ENCODE results near the gene PTPRN2.

The PTPRN2 gene

DNA sequence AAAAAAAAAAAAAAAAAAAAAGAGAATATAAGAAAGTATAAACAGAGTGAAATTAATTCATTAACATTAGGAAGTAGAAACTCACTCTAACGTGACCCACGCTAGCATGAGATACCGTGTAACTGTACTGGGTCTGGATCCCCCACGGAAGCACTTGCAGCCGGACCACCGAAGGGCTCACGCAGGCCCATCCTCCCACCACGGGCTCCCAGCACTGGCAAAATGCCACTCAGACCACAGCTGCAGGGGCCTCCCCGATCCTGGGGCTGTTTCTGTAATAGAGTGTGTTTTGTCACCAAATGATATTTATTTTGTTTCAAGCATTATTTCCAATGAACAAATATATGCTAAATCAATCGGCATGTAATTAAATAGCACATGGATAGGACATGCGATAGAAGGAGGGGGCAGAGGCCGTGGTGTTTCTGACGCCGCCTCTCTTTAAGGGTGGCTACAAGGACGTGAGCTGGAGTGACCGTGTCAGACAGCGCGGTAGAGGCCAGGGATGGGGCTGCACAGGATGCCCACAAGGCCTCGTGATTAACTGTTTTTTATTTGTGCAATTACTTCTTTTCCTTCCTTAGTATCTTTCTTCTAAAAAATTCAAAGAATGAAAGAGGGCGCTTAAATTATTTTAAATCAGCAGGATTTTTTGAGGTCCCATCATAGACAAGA is 568.5 kb downstream of the PTPRN2 start:
- no peak overlapping the region for H3K4me3 ChIP-seq (ENCODE audit: low read depth, low read length)
- TF ChIP-seq, protein P1, sequence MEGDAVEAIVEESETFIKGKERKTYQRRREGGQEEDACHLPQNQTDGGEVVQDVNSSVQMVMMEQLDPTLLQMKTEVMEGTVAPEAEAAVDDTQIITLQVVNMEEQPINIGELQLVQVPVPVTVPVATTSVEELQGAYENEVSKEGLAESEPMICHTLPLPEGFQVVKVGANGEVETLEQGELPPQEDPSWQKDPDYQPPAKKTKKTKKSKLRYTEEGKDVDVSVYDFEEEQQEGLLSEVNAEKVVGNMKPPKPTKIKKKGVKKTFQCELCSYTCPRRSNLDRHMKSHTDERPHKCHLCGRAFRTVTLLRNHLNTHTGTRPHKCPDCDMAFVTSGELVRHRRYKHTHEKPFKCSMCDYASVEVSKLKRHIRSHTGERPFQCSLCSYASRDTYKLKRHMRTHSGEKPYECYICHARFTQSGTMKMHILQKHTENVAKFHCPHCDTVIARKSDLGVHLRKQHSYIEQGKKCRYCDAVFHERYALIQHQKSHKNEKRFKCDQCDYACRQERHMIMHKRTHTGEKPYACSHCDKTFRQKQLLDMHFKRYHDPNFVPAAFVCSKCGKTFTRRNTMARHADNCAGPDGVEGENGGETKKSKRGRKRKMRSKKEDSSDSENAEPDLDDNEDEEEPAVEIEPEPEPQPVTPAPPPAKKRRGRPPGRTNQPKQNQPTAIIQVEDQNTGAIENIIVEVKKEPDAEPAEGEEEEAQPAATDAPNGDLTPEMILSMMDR (IDR thresholded peaks at IDR 0.05; ENCODE audit: low read depth, low read length) = no peak

DNA sequence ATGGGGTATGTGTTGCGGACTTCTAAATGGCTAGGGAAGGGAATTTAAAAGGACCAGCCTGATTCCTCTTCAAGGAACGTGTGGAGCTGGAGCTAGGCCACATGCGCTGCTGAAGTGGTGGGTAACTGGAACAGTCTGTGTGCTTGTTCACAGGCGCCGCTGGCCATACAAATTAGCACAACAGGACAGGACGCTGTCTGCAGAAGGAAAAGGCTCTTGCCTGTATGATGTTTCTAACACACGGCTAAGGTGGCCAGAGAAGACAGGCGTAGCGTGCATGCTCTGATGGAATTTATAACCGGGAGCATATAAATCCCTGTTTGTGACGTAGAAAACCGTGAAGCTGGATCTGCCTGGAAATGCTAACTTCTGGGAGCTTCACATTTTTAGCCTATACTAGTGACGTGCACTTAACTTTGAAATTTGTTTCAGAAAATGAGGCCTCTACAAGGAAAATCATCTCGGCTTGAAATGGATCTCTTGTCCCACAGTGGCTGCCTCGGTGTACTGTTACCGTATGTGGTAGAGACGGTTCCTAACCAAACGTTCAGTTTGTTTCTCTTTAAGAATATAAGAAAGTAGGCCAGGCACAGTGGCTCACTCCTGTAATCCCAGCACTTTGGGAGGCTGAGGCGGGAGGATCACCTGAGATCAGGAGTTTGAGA is 569.4 kb downstream of the PTPRN2 start:
- no peak overlapping the region for H3K4me3 ChIP-seq (ENCODE audit: low read depth, low read length)
- TF ChIP-seq, protein P1 (IDR thresholded peaks at IDR 0.05; ENCODE audit: low read depth, low read length) = no peak

DNA sequence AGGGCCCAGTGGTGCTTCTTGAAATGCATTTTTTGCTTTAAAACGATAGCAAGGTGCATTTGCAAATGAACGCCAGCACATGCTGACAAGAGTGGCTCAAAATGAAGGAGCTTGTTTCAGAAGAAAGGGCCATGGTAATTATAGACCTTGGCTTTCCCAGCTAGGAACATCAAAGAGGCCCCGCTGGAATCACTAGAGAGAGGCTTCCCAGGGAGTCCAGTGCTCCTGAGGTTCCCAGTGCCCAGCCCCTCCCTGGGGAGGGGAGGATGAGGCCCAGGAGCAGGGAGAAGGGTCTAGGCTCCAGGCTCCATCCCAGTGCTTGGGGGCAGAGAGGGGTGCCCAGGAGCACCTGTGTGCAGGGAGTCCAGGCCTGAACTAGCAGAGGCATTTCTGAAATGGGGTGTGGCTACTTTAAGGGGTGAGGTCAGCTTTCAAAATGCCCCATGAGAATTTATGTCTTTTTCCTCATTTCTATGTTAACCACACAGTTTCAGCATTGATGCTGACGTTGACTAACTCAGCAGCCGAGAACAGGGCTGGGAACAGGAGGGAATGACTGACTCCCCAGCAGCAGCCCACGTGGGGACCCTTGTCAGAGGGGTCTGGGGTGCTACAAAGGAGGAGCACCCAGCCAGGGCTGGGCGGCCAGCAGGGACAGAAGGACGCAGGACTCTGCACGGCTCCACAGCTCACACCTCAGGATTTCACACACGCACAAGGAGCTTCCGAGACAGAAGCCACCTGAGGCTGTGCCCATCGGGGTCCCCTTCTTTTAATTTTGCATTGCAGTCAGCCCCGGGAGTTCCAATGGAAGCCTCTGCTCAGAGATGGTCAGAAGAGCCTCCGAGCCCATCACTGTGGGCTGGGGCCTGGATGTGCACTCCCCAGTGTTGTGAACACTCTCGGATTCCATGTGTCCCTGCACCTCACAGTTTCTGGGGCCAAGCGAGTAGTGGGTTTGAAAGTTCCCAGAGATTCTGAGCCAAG is 570.2 kb downstream of the PTPRN2 start:
- TF ChIP-seq, protein P1 (IDR thresholded peaks at IDR 0.05; ENCODE audit: low read depth, low read length) = no peak
- no peak overlapping the region for H3K4me3 ChIP-seq (ENCODE audit: low read depth, low read length)

DNA sequence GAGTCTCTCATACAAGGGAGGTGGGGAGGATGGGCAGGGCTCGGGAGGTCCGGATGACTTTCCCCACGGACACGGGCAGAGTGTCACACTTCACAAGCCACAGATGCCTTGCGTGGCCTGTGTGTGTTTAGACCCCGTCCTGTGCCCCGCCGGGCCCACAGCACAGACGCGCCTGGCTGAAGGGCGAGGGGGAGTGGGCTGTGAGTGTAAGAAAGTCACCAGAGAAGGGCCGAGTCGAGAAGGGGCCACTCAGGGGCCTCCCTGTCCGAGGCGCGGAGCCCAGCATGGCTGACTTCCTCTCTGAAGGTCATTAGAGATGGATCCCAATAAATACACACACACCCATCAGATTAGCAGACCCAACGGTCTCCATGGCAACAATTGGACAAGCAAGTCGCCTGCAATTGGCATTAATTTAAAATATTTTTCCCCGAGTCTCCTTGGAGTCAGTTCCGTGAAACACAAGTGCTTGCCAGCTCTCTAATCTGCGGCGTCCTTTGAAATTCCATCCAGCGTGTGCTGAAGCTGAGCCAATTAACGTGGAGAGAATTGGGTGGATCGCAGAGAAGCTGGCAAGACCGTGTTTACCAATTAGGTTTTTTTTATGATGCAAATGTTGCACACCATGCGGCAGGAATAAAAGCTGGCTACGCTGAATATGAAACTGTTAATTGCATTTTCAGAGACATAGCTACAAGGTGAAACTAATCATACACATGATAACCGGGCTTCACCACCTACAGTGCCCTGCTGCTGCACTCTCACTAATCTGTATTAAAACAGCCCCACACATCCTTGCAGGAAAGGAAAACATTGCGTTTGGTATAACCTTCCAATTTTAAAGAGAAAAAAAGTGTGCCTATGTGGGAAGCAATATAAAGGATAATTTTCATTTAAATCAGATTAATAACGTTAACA is 571.2 kb downstream of the PTPRN2 start:
- no peak overlapping the region for H3K4me3 ChIP-seq (ENCODE audit: low read depth, low read length)
- TF ChIP-seq, protein P1 (IDR thresholded peaks at IDR 0.05; ENCODE audit: low read depth, low read length) = no peak

DNA sequence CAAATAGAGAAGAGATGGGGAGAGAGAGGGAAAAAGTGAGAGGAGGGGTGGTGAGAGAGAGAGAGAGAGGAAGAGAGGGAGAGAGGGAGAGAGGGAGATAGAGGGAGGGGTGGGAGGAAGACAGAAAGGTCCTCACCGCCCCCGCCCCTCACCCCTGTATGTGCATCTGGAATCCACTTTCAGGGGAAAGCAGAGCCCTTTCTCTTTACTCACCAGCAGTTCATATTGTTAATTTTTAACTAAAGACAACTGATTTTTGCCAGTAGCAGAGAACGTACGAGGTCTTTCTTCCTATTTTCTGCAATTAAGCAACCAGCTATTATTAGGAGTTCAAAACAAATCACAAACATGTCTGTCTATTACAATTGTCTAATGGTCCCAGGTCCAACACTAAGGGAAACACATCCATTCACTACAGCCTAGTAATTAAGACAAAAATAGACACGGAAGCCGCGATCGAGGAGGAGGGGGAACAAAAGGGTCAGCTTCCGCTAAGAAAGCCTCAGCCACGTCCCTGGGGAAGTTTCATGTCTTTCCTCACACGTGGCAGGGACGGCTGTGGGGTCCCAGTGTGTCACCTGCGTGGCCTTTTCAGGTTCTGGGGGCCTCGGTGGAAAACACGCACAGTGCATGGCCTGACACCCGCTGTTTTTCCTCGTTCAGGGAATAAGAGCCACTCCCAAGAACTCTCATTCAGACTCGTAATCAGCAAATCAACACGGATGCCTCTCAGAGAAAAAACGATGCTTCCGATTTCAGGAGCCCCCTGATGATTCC is 572.0 kb downstream of the PTPRN2 start:
- no peak overlapping the region for H3K4me3 ChIP-seq (ENCODE audit: low read depth, low read length)
- TF ChIP-seq, protein P1 (IDR thresholded peaks at IDR 0.05; ENCODE audit: low read depth, low read length) = no peak

DNA sequence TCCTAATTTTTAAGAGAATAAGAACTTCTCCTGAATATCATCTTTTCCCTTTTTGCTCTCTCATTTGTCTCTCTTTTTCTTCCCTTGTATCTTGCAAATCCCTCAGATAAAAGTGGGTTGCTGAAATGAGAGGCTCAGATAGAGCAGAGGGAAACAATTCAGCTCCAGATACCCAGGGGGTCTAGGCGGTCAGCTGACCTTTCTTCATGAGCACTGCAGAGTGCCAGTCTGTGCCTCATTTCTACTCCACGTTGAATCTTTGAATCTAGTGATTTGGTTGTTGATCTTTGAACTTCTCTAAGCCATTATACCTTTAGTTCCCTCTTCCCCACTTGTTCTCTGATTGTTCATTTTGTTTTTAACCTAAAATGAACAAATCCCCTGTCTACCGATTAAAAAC is 572.6 kb downstream of the PTPRN2 start:
- H3K4me3 ChIP-seq (ENCODE audit: low read depth, low read length) = no peak overlapping the region
- TF ChIP-seq, protein P1 (IDR thresholded peaks at IDR 0.05; ENCODE audit: low read depth, low read length) = no peak

Measured in WI38 (cell line).